ENCODE measurements around the gene FBXO2. TPM values are rescaled to one million over a fixed set of nuclear protein-coding genes. Genes with fewer than 3 reads are reported as not detected.

FBXO2 gene
- total RNA-seq: 0.68 and 0.87 TPM in 2 replicates

DNA sequence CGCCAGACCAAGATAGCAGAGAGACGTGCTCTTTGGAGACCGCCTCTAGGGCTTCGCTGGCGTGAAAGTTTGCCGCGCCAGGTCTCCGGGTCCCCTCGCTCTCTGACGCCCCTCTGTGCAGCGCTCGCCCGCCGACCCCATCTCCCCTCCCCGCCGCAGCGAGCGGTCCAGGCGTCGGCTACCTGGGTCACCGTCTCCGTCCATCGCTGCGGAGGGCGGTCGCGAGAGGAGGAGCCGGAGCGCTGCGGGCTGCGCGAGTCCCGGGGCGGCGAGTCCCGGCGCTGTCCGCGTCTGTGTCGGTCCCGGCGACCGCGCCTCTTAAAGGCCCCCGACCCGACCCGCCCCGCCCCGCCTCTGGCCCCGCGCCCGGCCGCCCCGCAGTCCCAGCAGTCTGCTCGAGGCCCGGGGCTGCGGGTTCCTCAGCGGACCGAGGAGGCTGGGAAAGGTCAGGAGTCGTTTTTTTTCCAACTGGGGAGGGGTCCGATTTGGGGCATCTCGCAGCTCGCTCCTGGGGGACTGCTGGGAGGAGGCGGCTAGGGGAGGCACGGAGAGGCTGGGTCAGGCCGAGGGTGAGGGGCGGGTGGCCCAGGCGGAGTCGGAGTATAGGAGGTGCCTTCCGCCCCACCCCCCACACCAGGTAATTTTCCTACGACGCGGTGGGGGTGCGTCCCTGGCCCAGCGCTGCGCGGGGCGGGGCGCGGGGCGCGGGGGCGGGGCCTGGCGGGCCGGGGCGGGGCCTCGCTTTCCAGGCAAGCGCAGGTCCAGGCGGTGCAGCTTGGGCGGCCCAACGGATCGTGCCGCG lies at the start of gene FBXO2, which contains the start of gene FBXO44:
Gene FBXO2, minus strand, starts transcription at position 293 of the 802 bp plus-strand sequence. Its CDS starts 89 bp downstream, at position 204.
Gene FBXO44, plus strand, starts transcription at position 741 of the 802 bp plus-strand sequence. CDS start 959 bp downstream, outside the sequence.

DNA sequence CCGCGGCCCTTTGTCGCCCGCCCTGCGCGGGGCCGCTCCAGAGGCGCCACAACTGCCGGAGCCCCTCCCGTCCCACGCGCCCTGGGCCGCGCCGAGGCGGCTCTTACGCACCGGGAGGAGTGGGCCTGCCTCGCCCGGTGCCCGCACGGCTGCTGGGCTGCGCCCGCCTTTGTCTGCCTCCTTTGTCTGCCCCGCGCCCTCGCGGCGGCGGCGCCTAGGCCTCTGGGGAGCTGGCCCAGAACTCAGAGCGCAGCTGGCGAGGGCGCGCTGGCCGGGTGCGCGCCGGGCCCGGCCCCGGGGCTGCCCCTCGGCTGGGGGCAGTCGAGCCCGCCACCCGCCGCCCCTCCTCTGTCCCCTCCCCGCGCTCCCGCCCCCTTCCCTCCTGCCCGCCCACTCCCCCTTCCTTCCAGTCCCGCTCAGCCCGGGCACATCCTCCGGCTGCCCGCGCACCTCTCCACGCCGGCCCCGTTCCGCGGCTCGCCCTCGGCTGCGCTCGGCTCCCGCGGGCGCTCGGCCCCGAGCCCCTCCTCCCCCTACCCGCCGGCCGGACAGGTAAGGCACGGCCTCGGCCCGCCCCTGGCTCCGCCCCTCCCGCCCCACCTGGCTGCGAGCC lies 37.2 kb upstream of the FBXO2 start, which contains the start of gene DRAXIN:
Gene DRAXIN, plus strand, starts transcription at position 409 of the 613 bp plus-strand sequence. CDS start 14,549 bp downstream, outside the sequence.

GRCh38 chr1:11681071-11681771 lies 27.0 kb upstream of the FBXO2 start, which contains the start of gene MAD2L2:
Gene MAD2L2, minus strand, starts transcription at chr1:11681148. Its CDS starts 547 bp downstream, at chr1:11680601.

Other genes starting within 250 kb of the FBXO2 start
- gene DISP3, start 175.3 kb downstream of the FBXO2 start, total RNA-seq: 0.05 and 0.12 TPM in 2 replicates
- 12.2 and 13.4 TPM in 2 replicates for gene FBXO44, start 448 bp upstream of the FBXO2 start, total RNA-seq
- 4.0 and 4.2 TPM in 2 replicates for gene FBXO6, start 9.8 kb upstream of the FBXO2 start, total RNA-seq
- gene MAD2L2, start 26.7 kb upstream of the FBXO2 start, total RNA-seq: 22.8 and 30.4 TPM in 2 replicates
- 0.10 TPM in 1 of 2 replicates, not detected in the other for gene DRAXIN, start 37.3 kb upstream of the FBXO2 start, total RNA-seq
- gene AGTRAP, start 81.7 kb upstream of the FBXO2 start, total RNA-seq: 32.4 and 37.2 TPM in 2 replicates
- gene C1orf167, start 107.8 kb upstream of the FBXO2 start, total RNA-seq: 0.24 TPM in 1 of 2 replicates, not detected in the other
- gene MTHFR, start 151.5 kb upstream of the FBXO2 start, total RNA-seq: 19.4 and 25.1 TPM in 2 replicates
- gene CLCN6, start 151.8 kb upstream of the FBXO2 start, total RNA-seq: 6.9 and 7.6 TPM in 2 replicates
- not detected in 2 replicates for gene NPPA, start 193.4 kb upstream of the FBXO2 start, total RNA-seq
- not detected in 2 replicates for gene NPPB, start 204.5 kb upstream of the FBXO2 start, total RNA-seq